Measurements from ENCODE around the gene RPTOR. TPM values are rescaled to one million over a fixed set of nuclear protein-coding genes. Genes with fewer than 3 reads are reported as not detected.

Gene RPTOR
- polyA plus RNA-seq, 1 donor (not counting 4 experiments of a cell fraction or from before 2014, with no cell fraction given), result 4.0 TPM

- Histone ChIP-seq H3K9me3 (ENCODE audit: control insufficient read depth, low read depth, low read length) (no peaks in the 10 kb centered on the region), H3K9ac (ENCODE audit: control insufficient read depth, extremely low read depth, insufficient read depth, low read length) (no peak overlapping the region), H3K27me3 (ENCODE audit: control insufficient read depth, extremely low read depth, insufficient read depth, low read length) (no peaks in the 10 kb centered on the region), H3K4me2 (ENCODE audit: control insufficient read depth, extremely low read depth, insufficient read depth, low read depth, low read length) (no peak overlapping the region), H3K27ac (ENCODE audit: control insufficient read depth, insufficient read depth, low read length) (no peak overlapping the region), H3K36me3 (ENCODE audit: control insufficient read depth in 2 of 2, extremely low read depth in 1 of 2, insufficient read depth in 2 of 2, low read length in 2 of 2) (no peaks in the 10 kb centered on the region), H3K79me2 (ENCODE audit: control insufficient read depth, insufficient read depth, low read length) (peaks cover 47% of the 10 kb centered on the region), H2AFZ (ENCODE audit: control insufficient read depth, low read length) (no peak overlapping the region), H3K4me1 (ENCODE audit: control insufficient read depth, extremely low read depth, insufficient read depth, low read length) (no peaks in the 10 kb centered on the region), H3K4me3 (ENCODE audit: control insufficient read depth in 2 of 3, extremely low read depth in 1 of 3, insufficient read depth in 2 of 3, low read depth in 1 of 3, low read length in 3 of 3) (no peak overlapping the region), H4K20me1 (ENCODE audit: control insufficient read depth, extremely low read depth, insufficient read depth, low read length) (no peaks in the 10 kb centered on the region), H3K9me1 (ENCODE audit: control insufficient read depth, extremely low read depth, insufficient read depth, low read length) (no peaks in the 10 kb centered on the region)
- TF ChIP-seq EZH2 (IDR thresholded peaks at IDR 0.05; ENCODE audit: low read length) (no peak), CTCF (optimal IDR thresholded peaks at IDR 0.05 in 1 of 3, IDR thresholded peaks at IDR 0.05 in 1 of 3, conservative IDR thresholded peaks at IDR 0.05 in 1 of 3; ENCODE audit: extremely low read depth in 1 of 3, insufficient read depth in 2 of 3, low read length in 3 of 3) (no peak)
- no peak for FAIRE-seq
- DNase-seq (ENCODE audit: low read depth, low spot score), result no peak
- dilution Hi-C loops (cut with MboI; ENCODE audit: extremely low pct_ligation_motif_present, low sequenced_read_pairs), result no loop called here
Measured at GRCh38 chr17:80657561-80657960, 112.9 kb downstream of the RPTOR start.

GRCh38 chr17:80658821-80659220 is 114.2 kb downstream of the RPTOR start:
- FAIRE-seq (no peak), DNase-seq (ENCODE audit: low read depth, low spot score) (no peak)
- Histone ChIP-seq H3K27ac (ENCODE audit: control insufficient read depth, insufficient read depth, low read length) (no peak overlapping the region), H3K4me1 (ENCODE audit: control insufficient read depth, extremely low read depth, insufficient read depth, low read length) (no peaks in the 10 kb centered on the region), H3K4me2 (ENCODE audit: control insufficient read depth, extremely low read depth, insufficient read depth, low read depth, low read length) (no peak overlapping the region), H4K20me1 (ENCODE audit: control insufficient read depth, extremely low read depth, insufficient read depth, low read length) (no peaks in the 10 kb centered on the region), H2AFZ (ENCODE audit: control insufficient read depth, low read length) (no peak overlapping the region), H3K4me3 (ENCODE audit: control insufficient read depth in 2 of 3, extremely low read depth in 1 of 3, insufficient read depth in 2 of 3, low read depth in 1 of 3, low read length in 3 of 3) (no peak overlapping the region), H3K36me3 (ENCODE audit: control insufficient read depth in 2 of 2, extremely low read depth in 1 of 2, insufficient read depth in 2 of 2, low read length in 2 of 2) (no peaks in the 10 kb centered on the region), H3K9me3 (ENCODE audit: control insufficient read depth, low read depth, low read length) (no peaks in the 10 kb centered on the region), H3K79me2 (ENCODE audit: control insufficient read depth, insufficient read depth, low read length) (peaks cover 47% of the 10 kb centered on the region), H3K9ac (ENCODE audit: control insufficient read depth, extremely low read depth, insufficient read depth, low read length) (no peak overlapping the region), H3K9me1 (ENCODE audit: control insufficient read depth, extremely low read depth, insufficient read depth, low read length) (no peaks in the 10 kb centered on the region), H3K27me3 (ENCODE audit: control insufficient read depth, extremely low read depth, insufficient read depth, low read length) (no peaks in the 10 kb centered on the region)
- dilution Hi-C loops (cut with MboI; ENCODE audit: extremely low pct_ligation_motif_present, low sequenced_read_pairs), result no loop called here
- TF ChIP-seq CTCF (optimal IDR thresholded peaks at IDR 0.05 in 1 of 3, IDR thresholded peaks at IDR 0.05 in 1 of 3, conservative IDR thresholded peaks at IDR 0.05 in 1 of 3; ENCODE audit: extremely low read depth in 1 of 3, insufficient read depth in 2 of 3, low read length in 3 of 3), result no peak
- no peak for TF ChIP-seq EZH2 (IDR thresholded peaks at IDR 0.05; ENCODE audit: low read length)

Measured in keratinocyte (primary cell).